Measurements from ENCODE around the gene ULK1. TPM values are rescaled to one million over a fixed set of nuclear protein-coding genes. Genes with fewer than 3 reads are reported as not detected.
"Not testable (repeated sequence)": the region's sequence is repeated elsewhere in the genome, so short reads cannot be mapped to it uniquely, and the experiment has no call there.

The ULK1 gene
- total RNA-seq, 2 experiments from 2014 or later = 35.2 to 42.2 TPM

GRCh38 chr12:131944601-131945251 is 50.3 kb downstream of the ULK1 start:
- H3K27me3 Mint-ChIP-seq = no peaks in the 10 kb centered on the region
- DNase-seq = no peak
- H3K9me3 Mint-ChIP-seq = no peaks in the 10 kb centered on the region
- H3K36me3 Mint-ChIP-seq (ENCODE audit: low read depth) = peaks cover 28% of the 10 kb centered on the region
- H3K4me1 Mint-ChIP-seq = peaks cover 22% of the 10 kb centered on the region
- no peak overlapping the region for H3K27ac Mint-ChIP-seq
- no peak overlapping the region for H3K4me3 Mint-ChIP-seq
- POLR2A ChIA-PET = interaction anchor here (1.2 to 1.3 kb wide), 2 partner anchors 8 to 14 kb away, joined by 4 to 5 read pairs; no protein-coding TSS in a partner anchor
- CTCF ChIA-PET = no interaction called here

GRCh38 chr12:131946757-131947156 is 52.3 kb downstream of the ULK1 start:
- peaks cover 29% of the 10 kb centered on the region for H3K4me1 Mint-ChIP-seq
- peaks cover 15% of the 10 kb centered on the region for H3K36me3 Mint-ChIP-seq (ENCODE audit: low read depth)
- DNase-seq = no peak
- H3K27ac Mint-ChIP-seq = no peak overlapping the region
- ChIA-PET CTCF (no interaction called here), POLR2A (no interaction called here)
- no peaks in the 10 kb centered on the region for H3K9me3 Mint-ChIP-seq
- no peak overlapping the region for H3K4me3 Mint-ChIP-seq
- no peaks in the 10 kb centered on the region for H3K27me3 Mint-ChIP-seq

- CTCF ChIA-PET = no interaction called here
- Mint-ChIP-seq H3K27ac (peak overlapping the region; percentile 86), H3K36me3 (ENCODE audit: low read depth) (peaks cover 17% of the 10 kb centered on the region), H3K4me1 (peaks cover 32% of the 10 kb centered on the region), H3K27me3 (no peaks in the 10 kb centered on the region), H3K4me3 (no peak overlapping the region), H3K9me3 (no peaks in the 10 kb centered on the region)
- POLR2A ChIA-PET = no interaction called here
- no peak for DNase-seq
These were observed 53.1 kb downstream of the ULK1 start for GRCh38 chr12:131947482-131948027.

- Mint-ChIP-seq H3K36me3 (ENCODE audit: low read depth) (peaks cover 15% of the 10 kb centered on the region), H3K27ac (peak overlapping the region; percentile 86), H3K4me1 (peaks cover 39% of the 10 kb centered on the region), H3K9me3 (no peaks in the 10 kb centered on the region), H3K4me3 (peak overlapping the region; percentile 75), H3K27me3 (no peaks in the 10 kb centered on the region)
- no peak for DNase-seq
- POLR2A ChIA-PET = interaction anchor here (1.5 to 3.0 kb wide), 2 partner anchors 19 to 52 kb away, joined by 3 to 34 read pairs; partner anchors contain the start of gene PUS1
- CTCF ChIA-PET = no interaction called here
These were observed 53.8 kb downstream of the ULK1 start for GRCh38 chr12:131948166-131948712.

- H3K4me1 Mint-ChIP-seq = peaks cover 41% of the 10 kb centered on the region
- not testable (repeated sequence) for DNase-seq
- CTCF ChIA-PET = interaction anchor here (1.0 to 1.8 kb wide), 2 partner anchors 19 to 844 kb away, joined by 3 to 7 read pairs; no protein-coding TSS in a partner anchor
These were observed 54.5 kb downstream of the ULK1 start for GRCh38 chr12:131948713-131949430.

DNA sequence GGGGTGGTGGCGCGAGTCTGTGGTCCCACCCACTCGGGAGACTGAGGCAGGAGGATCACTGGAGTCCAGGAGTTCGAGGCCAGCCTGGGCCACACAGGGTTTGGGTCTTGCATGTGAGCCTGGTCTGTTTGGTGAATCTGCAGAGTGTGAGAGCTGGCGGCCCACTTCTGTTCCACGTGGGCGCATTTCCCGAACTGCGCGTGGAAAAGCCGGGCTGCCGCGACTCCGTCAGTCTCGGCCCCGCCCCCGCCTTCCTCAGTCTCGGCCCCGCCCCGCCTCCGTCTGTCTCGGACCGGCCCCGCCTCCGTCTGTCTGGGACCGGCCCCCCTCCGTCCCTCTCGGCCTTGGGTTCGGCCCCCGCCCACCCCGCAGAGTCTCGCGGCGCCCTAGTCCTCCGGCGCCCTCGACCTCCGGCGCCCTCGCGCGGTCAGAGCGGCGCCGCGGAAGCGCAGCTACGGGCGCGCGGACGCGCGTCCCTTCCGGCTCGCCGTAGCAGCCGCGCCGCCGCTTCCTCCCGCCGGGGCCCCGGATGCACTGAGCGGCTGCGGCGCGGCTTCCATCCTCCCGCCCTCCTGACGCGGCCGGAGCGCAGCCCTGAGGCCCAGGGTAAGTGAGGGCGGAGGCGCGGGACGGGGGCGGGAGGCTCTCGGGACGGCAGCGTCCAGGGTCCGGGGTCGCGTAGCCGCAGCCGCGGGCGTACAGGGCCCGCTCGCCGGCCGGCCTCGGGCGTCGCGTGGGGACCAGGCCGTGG is 55.2 kb downstream of the ULK1 start, which contains the start of gene EP400:
Gene EP400, plus strand, starts transcription at position 512 of the 751 bp plus-strand sequence. CDS start 10,678 bp downstream, outside the sequence.
- H3K27ac Mint-ChIP-seq = peak within 1 kb of the TSS; percentile 92
- ChIA-PET POLR2A (interaction anchor here (0.6 to 3.0 kb wide), 5 partner anchors 8 to 239 kb away, joined by 3 to 34 read pairs (median 4); partner anchors contain the start of genes PUS1 and SFSWAP), CTCF (interaction anchor here (0.6 to 1.8 kb wide), 3 partner anchors 20 to 845 kb away, joined by 3 to 7 read pairs (median 3); no protein-coding TSS in a partner anchor)
- H3K36me3 Mint-ChIP-seq (ENCODE audit: low read depth) = peaks cover 10% of the 10 kb centered on the region
- no peaks in the 10 kb centered on the region for H3K27me3 Mint-ChIP-seq
- peak; percentile 94 for DNase-seq
- H3K9me3 Mint-ChIP-seq = no peaks in the 10 kb centered on the region
- H3K4me3 Mint-ChIP-seq = peak within 1 kb of the TSS; percentile 91
- H3K4me1 Mint-ChIP-seq = peaks cover 41% of the 10 kb centered on the region

More at GRCh38 chr12:131948713-131949430, 54.5 kb downstream of the ULK1 start:
- H3K27ac Mint-ChIP-seq = peak overlapping the region; percentile 86
- H3K4me3 Mint-ChIP-seq = peak overlapping the region; percentile 75
- H3K9me3 Mint-ChIP-seq, H3K27me3 Mint-ChIP-seq: not testable (repeated sequence)
- POLR2A ChIA-PET = interaction anchor here (0.6 to 3.0 kb wide), 5 partner anchors 9 to 238 kb away, joined by 3 to 34 read pairs (median 4); partner anchors contain the start of genes PUS1 and SFSWAP
- H3K36me3 Mint-ChIP-seq (ENCODE audit: low read depth) = peaks cover 12% of the 10 kb centered on the region

DNA sequence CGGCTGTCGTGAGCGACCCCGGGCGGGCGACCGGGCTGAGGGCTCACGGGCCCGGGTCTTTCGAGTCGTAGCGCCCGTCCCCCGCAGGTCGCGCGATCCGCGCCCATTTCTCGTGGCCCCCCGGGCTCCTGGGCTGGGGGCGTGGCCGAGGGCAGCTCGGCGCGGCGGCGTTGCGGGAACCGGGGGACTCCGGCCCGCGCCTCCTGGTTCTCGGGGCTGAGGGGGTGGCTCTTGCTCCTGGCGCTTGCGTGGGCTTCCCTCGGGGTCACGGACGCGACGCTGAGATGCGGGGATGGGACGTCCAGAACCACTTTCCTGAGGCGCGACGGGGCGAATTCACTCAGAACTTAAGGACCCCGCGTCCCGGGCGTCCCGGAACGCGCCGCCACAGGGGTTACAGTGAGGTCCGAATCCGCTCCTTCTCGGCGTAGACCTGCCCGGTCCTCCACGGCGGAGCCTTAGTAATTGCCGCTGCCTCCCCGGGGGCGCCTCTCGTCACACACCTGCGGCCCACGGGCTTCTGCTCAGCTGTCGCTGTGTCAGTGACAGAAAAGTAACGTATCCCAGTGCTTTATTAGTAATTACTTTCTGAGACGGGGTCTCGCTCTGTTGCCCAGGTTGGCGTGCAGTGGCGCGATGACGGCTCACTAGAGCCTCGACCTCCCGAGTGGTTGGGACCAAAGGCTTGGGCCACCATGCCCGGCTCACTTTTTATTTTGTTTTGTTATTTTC is 55.9 kb downstream of the ULK1 start:
- POLR2A ChIA-PET = interaction anchor here (1.2 to 3.0 kb wide), 3 partner anchors 13 to 240 kb away, joined by 4 to 34 read pairs (median 5); partner anchors contain the start of genes PUS1 and SFSWAP
- Mint-ChIP-seq H3K27me3 (no peaks in the 10 kb centered on the region), H3K4me3 (peak overlapping the region; percentile 91), H3K36me3 (ENCODE audit: low read depth) (peaks cover 6% of the 10 kb centered on the region), H3K9me3 (no peaks in the 10 kb centered on the region), H3K27ac (peak overlapping the region; percentile 92), H3K4me1 (peaks cover 41% of the 10 kb centered on the region)
- CTCF ChIA-PET = interaction anchor here (0.6 to 1.8 kb wide), 3 partner anchors 20 to 846 kb away, joined by 3 to 7 read pairs (median 3); no protein-coding TSS in a partner anchor
- peak; percentile 44 for DNase-seq

GRCh38 chr12:131953810-131954209 is 59.4 kb downstream of the ULK1 start:
- CTCF ChIA-PET = interaction anchor here (1.3 kb wide), 1 partner anchor 9 kb away, joined by 4 read pairs; no protein-coding TSS in a partner anchor
- H3K27me3 Mint-ChIP-seq, H3K27ac Mint-ChIP-seq, H3K4me3 Mint-ChIP-seq, H3K9me3 Mint-ChIP-seq, DNase-seq: not testable (repeated sequence)
- POLR2A ChIA-PET = interaction anchor here (1.3 kb wide), 1 partner anchor 12 kb away, joined by 3 read pairs; no protein-coding TSS in a partner anchor
- H3K36me3 Mint-ChIP-seq (ENCODE audit: low read depth) = peaks cover 11% of the 10 kb centered on the region
- H3K4me1 Mint-ChIP-seq = peaks cover 44% of the 10 kb centered on the region

DNA sequence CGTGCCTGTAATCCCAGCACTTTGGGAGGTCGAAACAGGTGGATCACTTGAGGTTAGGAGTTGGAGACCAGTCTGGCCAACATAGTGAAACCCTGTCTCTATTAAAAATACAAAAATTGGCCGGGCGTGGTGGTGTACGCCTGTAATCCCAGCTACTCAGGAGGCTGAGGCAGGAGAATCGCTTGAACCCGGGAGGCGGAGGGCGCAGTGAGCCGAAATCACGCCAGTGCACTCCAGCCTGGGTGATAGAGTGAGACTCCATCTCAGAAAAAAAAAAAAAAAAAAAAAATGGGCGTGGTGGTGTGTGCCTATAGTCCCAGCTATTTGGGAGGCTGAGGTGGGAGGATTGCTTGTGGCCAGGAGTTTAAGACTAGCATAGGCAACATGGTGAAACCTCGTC is 60.0 kb downstream of the ULK1 start:
- H3K9me3 Mint-ChIP-seq, H3K4me3 Mint-ChIP-seq, CTCF ChIA-PET, H3K27ac Mint-ChIP-seq, DNase-seq, POLR2A ChIA-PET, H3K27me3 Mint-ChIP-seq: not testable (repeated sequence)
- peaks cover 44% of the 10 kb centered on the region for H3K4me1 Mint-ChIP-seq
- H3K36me3 Mint-ChIP-seq (ENCODE audit: low read depth) = peaks cover 11% of the 10 kb centered on the region

GRCh38 chr12:131959116-131959515 is 64.7 kb downstream of the ULK1 start:
- POLR2A ChIA-PET = no interaction called here
- Mint-ChIP-seq H3K4me1 (peaks cover 47% of the 10 kb centered on the region), H3K4me3 (no peak overlapping the region), H3K36me3 (ENCODE audit: low read depth) (peaks cover 24% of the 10 kb centered on the region), H3K27me3 (no peaks in the 10 kb centered on the region), H3K27ac (no peak overlapping the region), H3K9me3 (no peaks in the 10 kb centered on the region)
- CTCF ChIA-PET = no interaction called here
- no peak for DNase-seq

- Mint-ChIP-seq H3K27ac (no peak overlapping the region), H3K36me3 (ENCODE audit: low read depth) (peaks cover 26% of the 10 kb centered on the region), H3K27me3 (no peaks in the 10 kb centered on the region), H3K4me3 (no peak overlapping the region), H3K9me3 (no peaks in the 10 kb centered on the region), H3K4me1 (peaks cover 49% of the 10 kb centered on the region)
- DNase-seq = no peak
- POLR2A ChIA-PET = no interaction called here
- CTCF ChIA-PET = no interaction called here
These were observed 65.5 kb downstream of the ULK1 start for GRCh38 chr12:131959641-131960589.

All from activated CD4-positive, alpha-beta memory T cell treated with anti-CD3 and anti-CD28 coated beads, Interleukin-2, amount 10 ng/mL, durations not matched to agents 7 days and 5 days (primary cell).